Hematopoietic multipotent progenitor cell treated with erythropoietin and hydrocortisone succinate and interleukin-3 and kit ligand, for 8 days (in vitro differentiated cells): ENCODE measurements around the gene STX8.

Experiments
- DNase-seq: peaks from one replicate; pipeline ENCODE4 v3.0.0-alpha.2; 2015

Gene STX8

DNA sequence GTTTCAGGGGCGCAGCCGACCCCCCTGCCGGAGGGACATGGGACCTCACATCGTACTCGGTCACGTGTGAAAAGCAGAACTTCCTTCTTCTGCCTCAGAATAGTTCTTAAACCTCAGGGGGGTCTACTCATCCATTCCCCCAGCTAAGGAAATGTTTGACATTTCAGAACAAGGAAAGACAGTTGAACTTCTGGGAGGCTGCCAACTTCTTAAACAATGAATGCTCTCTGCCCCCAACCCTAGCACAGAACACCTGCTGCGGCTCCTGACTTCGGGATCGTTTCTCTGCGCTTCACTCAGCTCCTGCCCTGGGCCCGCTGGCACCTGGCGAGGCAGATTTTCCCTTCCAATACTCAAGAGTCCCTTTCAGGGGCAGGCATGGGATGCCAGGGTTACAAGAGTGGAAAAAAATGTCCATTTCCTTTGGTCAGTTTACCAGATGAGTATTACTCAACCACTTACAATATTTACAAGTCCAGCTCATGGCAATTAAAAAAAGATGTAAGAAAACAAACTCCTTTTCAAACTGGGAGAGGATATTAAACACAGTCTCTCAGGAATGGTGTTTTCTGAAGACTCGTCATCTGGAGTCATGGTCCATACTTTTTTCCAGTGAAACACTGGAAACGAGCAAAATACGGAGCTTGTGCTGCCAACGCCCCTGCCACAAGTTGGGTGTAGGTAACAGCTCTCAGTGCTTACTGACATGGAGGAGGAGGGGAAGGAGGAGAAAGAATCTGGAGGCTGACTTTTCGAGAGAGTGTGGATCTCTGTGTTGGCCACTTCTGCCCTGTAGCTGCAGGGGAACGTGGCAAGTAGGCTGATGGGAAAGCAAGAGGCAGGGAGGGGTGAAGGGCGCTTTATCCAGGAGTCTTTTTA is 318.6 kb downstream of the STX8 start:
- peak; percentile 2 for DNase-seq

DNA sequence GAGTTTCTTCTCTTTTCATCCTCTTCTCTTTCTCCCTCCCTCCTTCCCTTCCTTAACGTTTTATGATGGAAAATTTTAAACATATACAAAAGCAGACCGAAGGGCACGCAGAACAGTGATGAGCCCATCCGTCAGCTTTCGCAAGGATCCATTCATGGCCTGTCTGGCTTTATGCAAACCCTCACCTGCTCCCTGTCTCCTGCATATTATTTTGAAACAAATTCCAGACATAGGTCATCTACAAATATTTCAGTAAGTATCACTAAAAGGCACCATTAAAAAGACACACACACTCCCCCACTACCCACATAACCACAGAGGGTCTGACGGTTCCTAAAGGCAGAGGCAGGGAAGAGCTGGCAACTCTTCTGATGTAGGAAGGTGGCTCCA is 319.3 kb downstream of the STX8 start:
- DNase-seq = no peak

DNA sequence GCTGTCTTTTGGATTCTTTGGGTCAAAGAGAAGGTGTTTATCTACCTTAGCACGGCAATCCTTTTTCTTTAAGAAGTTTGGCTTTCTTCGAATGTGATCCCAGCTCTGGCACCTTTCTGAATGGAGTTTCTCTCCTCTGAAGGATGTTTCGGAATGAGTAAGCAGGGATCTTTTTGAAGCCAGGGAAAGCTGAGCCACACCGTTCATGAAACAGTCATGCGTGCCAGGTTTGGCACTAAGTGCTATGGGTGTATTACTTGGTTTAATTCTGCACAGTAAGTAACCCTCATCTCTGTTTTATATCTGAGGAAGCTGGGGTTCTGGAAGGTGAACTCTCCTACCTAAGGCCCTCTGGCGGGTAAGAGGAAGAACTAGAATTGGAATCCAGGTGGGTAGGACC is 319.8 kb downstream of the STX8 start:
- DNase-seq = no peak

DNA sequence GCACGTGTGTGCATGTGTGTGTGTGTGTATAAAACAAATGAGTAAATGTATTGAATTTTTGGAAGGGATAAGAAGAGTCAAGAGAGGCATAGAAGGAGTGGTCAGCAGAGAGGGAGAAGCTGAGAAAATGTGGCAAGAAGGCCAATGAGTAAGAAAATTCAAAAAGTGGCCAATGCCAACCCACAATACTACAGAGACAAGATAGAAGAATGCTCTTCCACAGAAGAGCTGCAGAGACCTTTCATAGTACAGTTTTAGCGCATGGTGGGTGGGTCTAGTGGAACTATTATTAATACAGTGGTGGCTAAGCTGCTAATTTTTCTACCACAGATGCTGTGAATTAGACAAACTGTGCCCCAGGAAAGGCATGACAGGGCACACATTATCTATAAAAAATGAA is 320.8 kb downstream of the STX8 start:
- no peak for DNase-seq

DNA sequence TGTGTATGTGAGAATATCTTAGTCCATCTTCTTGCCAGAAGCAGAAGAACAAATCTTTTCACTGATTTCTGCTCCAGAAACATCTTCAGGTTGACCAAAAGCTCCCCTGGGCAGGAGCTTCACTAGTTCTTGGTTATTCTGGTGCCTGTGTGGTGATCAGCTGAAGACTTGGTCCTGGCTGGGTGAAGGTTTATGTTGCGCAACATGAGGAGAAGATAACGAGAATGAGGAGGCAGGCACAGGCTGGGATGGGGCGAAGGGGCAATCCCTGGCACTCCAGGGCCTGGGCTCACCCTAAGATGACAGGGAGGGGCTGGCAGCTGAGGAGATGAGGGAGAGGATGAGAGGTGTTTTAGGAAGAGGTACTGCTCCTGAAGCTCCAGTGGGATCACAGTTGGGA is 322.3 kb downstream of the STX8 start:
- no peak for DNase-seq

DNA sequence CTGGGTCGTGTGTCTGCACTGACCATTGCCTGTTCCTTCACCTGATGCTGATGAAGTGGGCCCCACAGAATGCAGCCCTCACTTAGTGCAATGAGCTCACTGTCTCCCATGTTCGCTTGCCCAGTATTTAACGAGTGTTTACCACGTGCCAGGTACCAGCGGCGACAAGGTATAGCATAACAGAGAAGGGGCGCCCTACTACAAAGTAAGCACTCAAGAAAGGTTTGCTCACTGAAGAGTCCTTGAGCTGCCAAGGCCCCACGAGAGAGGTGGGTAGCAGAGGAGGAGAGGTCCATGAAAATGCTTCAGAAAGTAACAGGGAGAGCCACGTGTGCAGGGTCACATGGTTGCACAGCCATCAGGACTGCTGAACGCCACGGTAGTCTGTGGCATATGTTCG is 324.3 kb downstream of the STX8 start:
- DNase-seq = no peak

DNA sequence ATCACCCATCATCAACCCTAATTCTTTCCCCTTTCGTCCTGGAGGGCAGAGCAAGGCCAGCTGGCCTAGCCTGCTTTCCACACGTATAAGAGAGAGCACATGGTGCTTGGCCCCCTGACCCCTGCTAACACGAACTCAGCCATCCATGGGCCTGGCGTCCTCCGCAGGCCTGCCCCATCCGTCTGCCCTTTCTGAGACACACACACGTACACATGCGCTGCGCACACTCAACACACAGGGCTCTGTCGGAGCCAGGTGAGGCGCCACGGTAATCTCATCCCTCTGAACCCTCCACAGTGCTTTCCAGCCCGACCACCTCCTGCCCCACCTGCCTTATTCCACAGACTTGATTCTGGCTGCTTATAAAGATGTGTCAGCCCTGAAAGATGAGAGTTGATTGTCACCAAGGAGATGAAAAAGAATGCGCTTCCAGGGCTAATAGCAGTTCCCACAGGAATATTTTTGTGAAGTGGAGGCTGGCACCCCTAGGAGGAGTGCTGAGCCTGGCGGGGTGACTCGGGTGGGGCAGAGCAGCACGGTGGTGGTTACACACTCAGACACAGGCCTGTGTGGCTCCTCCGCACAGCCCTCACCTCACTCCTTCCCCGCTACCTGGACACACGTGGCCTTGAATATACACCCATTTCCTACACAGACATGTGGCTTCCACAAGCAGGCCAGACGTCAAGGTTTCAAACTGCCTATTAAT is 326.2 kb downstream of the STX8 start:
- no peak for DNase-seq

DNA sequence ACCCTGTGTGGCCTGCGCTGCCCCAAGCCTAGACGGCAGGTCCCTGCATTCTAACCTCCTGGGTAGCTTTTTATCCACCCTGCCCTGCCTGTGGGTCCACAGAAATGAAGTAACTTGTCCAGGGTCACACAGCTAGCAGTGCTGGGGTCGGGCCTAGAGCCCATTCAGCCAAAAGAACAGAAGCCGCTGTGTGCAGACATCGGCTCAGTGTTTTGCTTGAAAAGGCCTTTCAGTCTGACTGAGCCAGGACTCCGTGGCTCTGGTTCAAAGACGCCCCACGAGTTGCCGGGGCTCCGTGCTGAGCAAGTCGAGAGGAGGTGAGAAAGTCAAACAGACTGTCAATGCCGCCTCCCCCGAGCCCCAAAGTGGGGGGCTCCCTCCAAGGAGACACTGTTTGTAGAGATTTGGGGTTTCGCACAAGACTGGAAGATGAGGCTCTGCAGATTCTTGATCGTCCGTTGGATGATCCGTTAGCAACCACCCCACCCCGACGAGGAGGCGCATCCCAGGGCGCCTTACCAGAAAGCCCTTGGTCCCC is 328.1 kb downstream of the STX8 start:
- no peak for DNase-seq

DNA sequence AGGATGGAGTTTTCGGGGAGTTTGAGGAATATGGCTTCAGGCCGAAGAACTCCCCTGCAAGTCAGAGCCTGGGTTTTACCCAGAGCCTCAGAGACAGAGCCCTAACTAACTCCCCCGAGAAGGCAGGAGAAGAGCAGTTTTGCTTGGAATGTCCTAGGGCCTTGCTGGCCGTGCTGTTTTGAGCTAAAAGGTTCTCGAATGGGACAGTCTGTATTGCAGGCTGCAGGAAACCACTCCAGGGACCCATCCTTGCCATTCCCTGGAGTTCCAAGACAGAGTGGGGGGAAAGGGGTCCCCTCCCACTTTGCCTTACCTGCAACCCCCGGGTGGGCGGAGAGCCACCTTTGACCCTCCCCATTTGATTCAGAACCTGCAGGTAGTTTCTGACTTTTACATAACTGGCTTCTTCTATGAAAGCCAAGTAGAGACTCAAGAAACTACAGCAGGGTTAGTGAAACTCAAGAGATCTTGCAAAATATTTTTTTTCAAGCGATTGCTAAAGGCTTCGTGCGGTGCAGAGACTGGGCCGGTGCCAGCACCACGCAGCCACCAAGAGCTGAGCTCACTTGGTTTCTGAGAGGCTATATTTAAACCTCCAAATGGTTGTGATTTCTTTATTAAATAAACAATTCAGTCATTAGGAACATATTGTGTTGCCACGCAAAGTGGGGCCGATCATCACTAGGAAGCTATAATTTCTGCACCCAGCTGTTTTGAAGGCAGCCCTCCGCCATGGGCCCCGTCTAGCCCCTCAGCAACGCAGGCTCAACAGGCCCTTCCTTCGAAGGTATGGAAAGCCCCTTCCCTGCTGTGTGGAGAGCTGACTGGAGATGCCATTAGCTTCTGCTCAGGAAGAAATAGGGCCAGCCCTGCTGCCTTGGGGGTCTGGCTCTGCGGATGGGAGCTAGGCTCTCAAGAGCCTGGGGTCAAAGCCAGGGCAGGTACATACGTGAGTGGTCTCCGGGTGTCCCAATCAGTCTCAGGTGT is 331.3 kb downstream of the STX8 start:
- DNase-seq = no peak

DNA sequence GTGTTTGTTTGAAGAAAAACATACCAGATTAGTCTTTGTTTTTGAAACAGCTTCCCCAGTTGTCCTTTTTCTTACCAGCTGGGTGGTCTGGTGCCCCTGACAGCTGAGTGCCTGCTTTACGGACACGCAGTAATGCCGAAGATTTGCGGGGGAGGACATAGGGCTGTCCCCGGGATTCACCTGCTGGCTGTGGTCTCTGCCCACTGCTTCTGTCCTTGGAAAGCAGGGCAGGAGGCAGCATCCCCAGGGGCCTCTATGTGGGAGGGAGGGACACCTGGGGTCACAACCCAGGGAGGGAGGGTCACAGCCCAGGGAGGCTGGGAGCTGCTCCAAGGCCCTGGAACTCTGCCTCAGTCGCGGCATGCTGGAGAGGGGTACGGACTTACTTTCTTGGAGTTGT is 332.6 kb downstream of the STX8 start:
- DNase-seq = no peak

DNA sequence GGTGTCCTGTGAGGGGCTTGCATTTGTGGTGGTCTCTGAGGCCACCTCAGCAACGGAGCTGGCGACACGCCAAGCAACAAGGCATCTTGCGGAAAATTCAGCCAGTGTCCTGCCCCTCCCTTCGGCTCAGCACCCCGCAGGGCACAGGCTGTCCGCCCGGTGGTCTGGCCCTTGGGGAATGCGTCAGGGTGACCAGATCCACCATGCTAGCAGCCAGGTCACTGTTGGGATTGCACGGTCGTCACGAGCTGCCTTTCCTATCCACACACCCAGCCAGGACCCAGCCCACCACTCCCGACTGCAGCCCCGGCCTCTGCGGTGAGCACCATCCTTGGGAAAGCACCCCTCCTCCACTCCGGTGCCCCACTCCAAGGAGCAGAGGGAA is 333.1 kb downstream of the STX8 start:
- DNase-seq = no peak

DNA sequence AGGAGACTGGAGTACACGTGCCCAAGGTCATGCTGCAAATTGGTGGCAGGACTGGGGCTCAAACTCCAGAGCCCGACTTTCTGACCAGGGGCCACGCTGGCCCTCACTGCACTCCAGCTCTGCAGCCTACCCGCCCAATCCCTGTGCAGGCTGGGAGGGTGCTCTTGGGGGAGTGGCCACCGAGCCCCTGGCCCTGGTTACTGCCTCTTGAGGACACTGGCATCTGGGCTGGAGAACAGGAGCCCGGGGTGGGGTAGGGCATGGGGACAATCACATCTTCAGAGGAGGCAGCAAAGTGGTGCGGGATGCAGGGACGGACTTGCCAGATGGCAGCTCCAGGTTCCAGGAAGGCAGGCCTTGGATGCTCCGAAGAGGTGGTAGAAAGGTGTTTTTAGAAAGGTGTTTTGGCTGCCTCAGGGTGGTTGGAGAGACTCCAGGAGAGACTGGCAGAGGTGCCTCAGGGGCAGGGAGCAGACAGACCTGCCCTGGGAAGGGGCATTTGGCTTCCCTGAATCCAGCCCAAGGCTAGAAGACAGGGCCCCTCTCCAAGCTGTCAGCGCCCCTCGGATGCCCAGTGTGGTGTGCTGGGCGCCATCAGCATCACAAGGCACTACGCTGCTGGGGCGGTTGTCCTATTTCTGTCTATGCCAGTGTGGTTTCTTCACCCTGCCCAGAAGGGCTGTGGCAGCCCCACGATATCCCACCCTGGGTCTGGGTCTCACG is 333.7 kb downstream of the STX8 start:
- no peak for DNase-seq

DNA sequence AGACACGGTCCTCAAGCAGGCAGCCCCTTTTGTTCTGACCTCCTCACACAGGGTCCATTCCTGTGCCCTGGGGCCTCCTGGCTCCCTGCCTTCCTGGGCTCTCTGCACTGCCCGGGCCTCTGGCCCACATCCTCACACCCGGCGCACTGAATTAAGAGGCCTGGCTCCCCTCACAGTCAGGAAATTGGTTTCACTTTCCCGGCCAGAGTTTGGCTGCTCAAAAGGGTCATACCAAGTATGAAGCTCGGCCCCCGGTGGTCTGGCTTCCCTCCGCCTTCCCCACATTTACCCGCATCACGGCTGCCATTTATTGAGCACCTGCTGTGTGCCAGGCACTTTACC is 334.3 kb downstream of the STX8 start:
- no peak for DNase-seq

DNA sequence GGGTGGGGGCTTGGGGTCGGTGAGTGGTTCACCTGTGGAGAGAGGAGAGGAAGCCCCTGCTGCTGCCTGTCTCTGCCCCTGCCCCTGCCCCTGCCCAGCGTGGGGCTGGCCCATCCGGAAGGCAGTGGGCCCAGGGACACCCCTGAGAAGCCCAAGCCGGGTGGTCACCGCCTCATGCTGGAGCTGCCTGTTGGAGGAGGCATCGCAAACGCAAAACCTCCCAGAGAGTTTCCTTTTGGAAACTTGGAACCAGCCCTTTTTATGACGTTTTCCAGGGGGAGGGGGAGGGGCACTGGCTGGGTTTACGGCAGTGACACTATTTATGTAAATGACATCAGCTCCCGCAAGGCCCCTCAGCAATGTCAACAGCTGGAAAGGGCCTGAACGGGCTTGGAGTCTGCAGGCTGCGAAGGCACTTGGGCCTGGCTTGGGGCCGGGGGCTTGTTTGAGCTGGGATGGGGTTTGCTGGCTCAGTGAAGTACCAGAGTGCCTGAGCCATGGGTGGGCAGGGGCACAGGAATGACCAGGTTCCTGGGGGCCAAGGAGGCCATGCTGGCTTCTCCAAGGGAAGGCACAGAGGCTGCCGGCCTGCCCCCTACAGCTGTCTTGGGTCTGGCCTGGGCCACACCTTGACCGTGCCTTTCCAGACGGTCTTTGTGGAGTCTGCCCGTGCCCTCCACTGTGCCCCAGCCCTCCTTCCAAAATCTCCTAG is 334.8 kb downstream of the STX8 start:
- DNase-seq = no peak

DNA sequence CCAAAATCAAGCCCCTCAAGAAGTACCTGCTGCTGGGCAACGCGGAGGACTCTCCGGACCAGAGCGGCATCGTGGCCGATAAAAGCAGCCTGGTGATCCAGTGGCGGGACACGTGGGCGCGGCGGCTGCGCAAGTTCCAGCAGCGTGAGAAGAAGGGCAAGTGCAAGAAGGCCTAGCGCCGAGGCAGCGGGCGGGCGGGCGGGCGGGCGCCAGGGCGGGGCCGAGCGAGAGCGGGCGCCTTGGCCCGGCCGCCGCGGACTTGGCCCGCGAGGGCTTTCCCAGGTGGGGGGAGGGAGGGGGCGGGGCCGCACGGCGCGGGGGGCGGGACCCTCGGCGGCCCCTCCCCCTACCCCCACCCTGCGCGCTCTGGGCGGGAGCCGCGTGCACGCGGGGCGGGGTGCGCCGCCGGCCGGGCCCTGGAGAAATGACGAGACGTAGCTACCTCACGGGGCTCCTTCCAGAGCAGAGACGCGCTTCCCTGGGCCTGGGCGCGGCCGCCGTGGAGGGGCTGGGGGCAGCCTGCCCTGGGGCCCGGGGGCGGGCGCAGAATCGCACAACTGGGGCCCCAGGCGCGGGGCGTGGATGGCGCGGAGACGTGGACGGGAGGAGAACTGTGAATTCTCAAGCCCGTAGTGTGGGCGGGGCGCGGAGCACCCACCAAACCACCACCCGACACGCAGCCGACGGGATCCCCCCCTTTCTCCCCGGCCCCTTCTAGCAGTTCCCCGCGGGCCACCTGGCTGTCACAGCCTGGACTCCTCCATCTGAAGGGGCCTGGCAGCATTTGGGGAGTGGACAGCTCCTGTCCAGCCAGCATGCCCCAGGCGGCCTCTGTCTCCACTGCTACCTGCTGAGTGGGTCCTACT is 335.6 kb downstream of the STX8 start:
- DNase-seq = peak; percentile 67

DNA sequence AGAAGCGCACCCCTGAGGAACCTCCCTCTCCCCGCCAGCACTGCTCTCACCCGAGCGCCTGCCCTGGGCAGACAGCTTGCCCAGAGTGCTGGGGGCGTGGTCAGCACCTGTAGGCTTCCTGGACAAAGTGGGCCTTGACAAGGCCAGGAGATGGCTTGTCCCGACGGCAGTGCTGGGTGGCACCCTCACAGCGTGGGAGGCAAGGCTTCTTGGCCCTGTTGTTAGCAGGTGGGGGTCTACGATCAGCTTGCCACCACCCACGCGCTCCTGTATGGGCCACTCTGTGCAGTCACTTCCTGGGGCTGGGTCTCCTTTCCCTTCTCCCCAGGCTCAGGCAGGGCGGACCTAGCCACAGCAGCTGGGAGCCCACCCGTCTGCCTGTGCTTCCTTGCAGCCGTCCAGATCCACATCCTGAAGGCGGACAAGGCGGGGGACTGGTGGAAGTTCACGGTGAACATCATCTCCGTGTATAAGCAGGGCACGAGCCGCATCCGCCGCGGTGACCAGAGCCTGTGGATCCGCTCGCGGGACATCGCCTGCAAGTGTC is 336.3 kb downstream of the STX8 start:
- DNase-seq = no peak

DNA sequence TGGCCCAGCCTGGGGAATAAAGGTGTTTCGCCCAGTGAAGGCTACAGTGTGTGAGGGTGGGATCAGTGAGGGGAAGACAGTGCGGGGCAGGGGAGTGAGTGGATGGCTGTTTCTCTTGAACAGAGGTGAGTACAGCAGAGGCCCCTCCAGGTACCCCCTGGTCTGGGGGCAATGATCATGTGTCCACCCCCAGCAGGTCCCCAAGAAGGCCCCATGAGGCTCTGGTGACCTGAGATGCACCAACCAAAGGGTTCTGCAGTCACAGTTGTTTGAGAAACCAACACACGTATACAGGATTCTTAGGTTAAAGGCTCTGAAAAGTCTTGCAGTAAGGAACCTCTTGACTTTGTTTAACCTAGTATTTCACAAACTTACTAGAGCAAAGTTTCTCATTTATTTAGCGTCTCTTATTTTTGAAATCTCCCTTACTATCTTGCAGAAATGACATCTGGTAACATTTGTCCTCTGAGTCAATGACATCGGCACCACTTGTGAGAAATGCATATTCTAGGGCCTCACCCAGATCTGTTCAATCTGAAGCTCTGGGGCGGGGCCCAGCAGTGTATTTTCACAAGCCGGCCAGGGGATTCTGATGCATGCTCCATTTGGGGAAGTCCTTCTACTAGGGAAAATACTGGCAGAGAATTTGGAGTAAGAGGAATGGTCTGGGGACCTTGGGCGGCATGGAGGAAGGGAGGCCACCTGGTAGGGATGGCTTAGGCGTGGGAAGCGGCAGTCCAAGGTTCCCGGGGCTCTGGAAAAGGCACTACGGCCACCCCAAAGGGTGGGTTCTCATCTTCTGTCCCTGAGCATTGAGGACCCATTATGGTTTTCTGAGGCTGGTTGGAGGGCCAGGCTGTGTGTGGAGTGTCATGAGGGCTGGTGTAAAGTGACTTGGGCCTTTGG is 337.0 kb downstream of the STX8 start:
- no peak for DNase-seq

DNA sequence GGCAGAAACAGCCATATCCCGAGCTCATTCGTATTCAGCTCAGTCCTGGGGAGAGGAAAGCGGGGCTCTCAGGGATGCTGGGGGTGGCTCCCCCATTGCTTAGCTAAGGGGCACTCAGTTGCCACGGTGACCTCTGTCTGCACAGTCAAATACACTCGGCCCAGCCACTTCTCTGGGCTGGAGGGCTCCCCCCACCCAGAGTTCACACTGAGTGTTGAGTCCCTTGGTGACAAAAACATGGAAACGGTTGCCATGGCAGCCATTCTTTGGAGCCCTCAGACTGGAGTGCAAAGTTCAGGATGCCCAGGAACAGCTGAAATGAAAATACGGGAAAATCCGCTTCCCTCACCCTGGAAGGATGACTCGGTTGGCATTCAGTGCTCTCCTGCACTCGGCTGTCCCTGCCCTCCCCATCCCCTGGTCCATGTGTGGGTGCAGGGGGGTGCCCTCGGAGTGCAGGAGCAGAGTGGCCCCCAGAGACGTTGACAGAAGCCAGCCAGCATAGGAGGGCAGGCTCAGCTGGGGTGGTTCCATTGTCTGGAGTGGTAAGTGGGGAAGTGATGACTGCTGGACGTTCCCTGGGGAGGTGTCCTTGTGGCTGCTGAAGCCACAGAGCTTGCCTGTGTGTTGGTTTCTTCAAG is 337.8 kb downstream of the STX8 start:
- DNase-seq = no peak

DNA sequence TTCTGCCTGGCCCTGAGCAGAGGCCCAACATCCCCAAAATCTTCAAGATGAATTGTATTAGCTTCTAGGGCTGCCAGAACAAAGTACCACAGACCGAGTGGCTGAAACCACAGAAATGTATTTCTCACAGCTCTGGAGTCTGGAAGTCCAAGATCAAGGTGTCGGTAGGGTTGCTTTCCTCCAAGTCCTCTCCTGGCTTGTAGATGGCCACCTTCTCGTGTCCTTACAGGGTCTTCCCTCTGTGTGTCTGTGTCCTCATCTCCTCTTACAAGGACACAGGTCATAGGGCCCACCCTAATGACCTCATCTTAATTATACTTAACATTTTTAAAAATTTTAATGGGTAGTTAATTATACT is 338.6 kb downstream of the STX8 start:
- no peak for DNase-seq
